ENCODE measurements around the gene STPG3. TPM values are rescaled to one million over a fixed set of nuclear protein-coding genes. Genes with fewer than 3 reads are reported as not detected.
A peak's percentile ranks its signal among the peaks of the same experiment; 100 is the strongest.

The STPG3 gene
- total and polyA plus RNA-seq, 10 donors = not detected

- Histone ChIP-seq H3K36me3 (peaks cover 0 to 55% (median 13%) of the 10 kb centered on the region in 6 donors), H3K4me3 (peak overlapping the region in 2 of 8 donors; percentile 13 to 50), H3K27ac (peak overlapping the region in 3 of 8 donors; percentile 16 to 47 (median 26)), H3K9me3 (no peaks in the 10 kb centered on the region), H3K27me3 (replicated peaks in 1 of 7) (peaks cover 0 to 14% (median 4%) of the 10 kb centered on the region in 7 donors), H3K4me1 (peaks cover 3 to 49% (median 27%) of the 10 kb centered on the region in 6 donors)
- DNase-seq = no peak
- 72 to 79% (median 74%) methylated on average over 34 to 36 of the region's 36 CpGs for WGBS, 5 donors
- TF ChIP-seq POLR2AphosphoS5 (IDR thresholded peaks at IDR 0.05) (peak in 1 of 3 donors; percentile 25), POLR2A (IDR thresholded peaks at IDR 0.05) (no peak), CTCF (IDR thresholded peaks at IDR 0.05 in 8 of 11, conservative IDR thresholded peaks at IDR 0.05 in 3 of 11) (no peak)
- intact Hi-C loops (cut with DNase I; ENCODE audit: low total_unique reads) = no loop called here
These were observed 33.5 kb upstream of the STPG3 start for GRCh38 chr9:137217276-137218211.

GRCh38 chr9:137218212-137218753 is 32.8 kb upstream of the STPG3 start:
- 87 to 93% (median 90%) methylated on average over 26 to 30 of the region's 30 CpGs for WGBS, 5 donors

GRCh38 chr9:137218754-137219271 is 32.3 kb upstream of the STPG3 start:
- DNase-seq = no peak
- H3K36me3 ChIP-seq = peaks cover 0 to 45% (median 13%) of the 10 kb centered on the region in 6 donors
- H3K27me3 ChIP-seq (replicated peaks in 1 of 7) = peaks cover 0 to 18% (median 4%) of the 10 kb centered on the region in 7 donors
- 76 to 83% (median 81%) methylated on average over 5 to 12 of the region's 12 CpGs for WGBS, 5 donors
- no peaks in the 10 kb centered on the region for H3K9me3 ChIP-seq
- H3K4me3 ChIP-seq = no peak overlapping the region
- TF ChIP-seq CTCF (IDR thresholded peaks at IDR 0.05 in 8 of 11, conservative IDR thresholded peaks at IDR 0.05 in 3 of 11) (no peak), POLR2AphosphoS5 (IDR thresholded peaks at IDR 0.05) (peak; percentile 4 to 79 (median 49)), POLR2A (IDR thresholded peaks at IDR 0.05) (no peak)
- H3K4me1 ChIP-seq = peaks cover 8 to 59% (median 34%) of the 10 kb centered on the region in 6 donors
- intact Hi-C loops (cut with DNase I; ENCODE audit: low total_unique reads) = no loop called here
- H3K27ac ChIP-seq = peak overlapping the region in 3 of 8 donors; percentile 26 to 50 (median 47)

More at GRCh38 chr9:137218212-137218753, 32.8 kb upstream of the STPG3 start:
- no peak overlapping the region for H3K4me3 ChIP-seq
- no peaks in the 10 kb centered on the region for H3K9me3 ChIP-seq
- no peak for DNase-seq
- no peak for TF ChIP-seq CTCF (IDR thresholded peaks at IDR 0.05 in 8 of 11, conservative IDR thresholded peaks at IDR 0.05 in 3 of 11)
- TF ChIP-seq POLR2A (IDR thresholded peaks at IDR 0.05) = no peak
- TF ChIP-seq POLR2AphosphoS5 (IDR thresholded peaks at IDR 0.05) = no peak
- intact Hi-C loops (cut with DNase I; ENCODE audit: low total_unique reads) = no loop called here
- peaks cover 8 to 56% (median 33%) of the 10 kb centered on the region in 6 donors for H3K4me1 ChIP-seq
- H3K27ac ChIP-seq = peak overlapping the region in 3 of 8 donors; percentile 26 to 50 (median 47)
- H3K27me3 ChIP-seq (replicated peaks in 1 of 7) = peaks cover 0 to 18% (median 4%) of the 10 kb centered on the region in 7 donors
- H3K36me3 ChIP-seq = peaks cover 0 to 50% (median 13%) of the 10 kb centered on the region in 6 donors

Data from spleen (tissue), 11 donors.